GM21381 (cell line): Measurements from ENCODE around the gene MOCS1.
"Not testable (repeated sequence)": the region's sequence is repeated elsewhere in the genome, so short reads cannot be mapped to it uniquely, and the experiment has no call there.

Experiments used
- ATAC-seq: cut with Tn5 transposase; IDR thresholded peaks from one replicate; pipeline ENCODE4 v1.9.1; 2021; ENCODE audit warnings: mild to moderate bottlenecking, moderate library complexity; ENCODE audit not compliant: unreplicated experiment

The MOCS1 gene

DNA sequence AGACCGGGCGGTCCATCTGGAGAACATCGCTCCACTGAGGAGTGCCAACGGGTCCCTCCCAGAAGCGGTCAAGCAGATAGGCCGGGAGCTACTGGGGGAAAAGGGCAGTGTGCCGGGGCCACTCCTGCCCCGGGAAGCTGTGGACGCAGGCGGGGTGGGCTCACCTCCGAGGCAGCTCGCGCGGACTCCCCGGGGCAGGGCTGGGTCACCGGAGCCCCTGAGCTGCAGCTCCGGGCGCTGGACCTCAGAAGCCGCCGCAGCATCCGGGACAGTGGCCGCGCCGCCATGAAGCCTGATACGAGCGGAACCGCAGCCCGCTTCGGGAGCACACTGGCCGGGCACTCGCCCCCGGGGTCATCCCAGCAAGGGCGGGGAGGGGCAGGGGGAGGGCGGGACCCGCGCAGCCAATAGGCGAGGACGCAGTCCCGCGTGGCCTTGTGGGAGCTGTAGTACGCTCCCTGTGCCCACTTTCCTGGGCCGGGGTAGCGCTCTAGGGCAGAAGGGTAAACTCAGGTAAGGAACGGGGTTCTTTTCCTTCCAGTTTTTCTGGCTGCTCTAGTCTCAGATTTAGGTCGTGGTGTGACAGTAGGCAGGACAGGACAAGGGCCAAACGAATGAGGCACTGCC, at the start of gene MOCS1:
MOCS1 (minus strand) TSS at position 332 of the 627 bp plus-strand sequence; CDS start at position 287, 45 bp downstream.
- ATAC-seq, result no peak

- ATAC-seq, result no peak
Observed at GRCh38 chr6:39984051-39984450, 49.8 kb upstream of the MOCS1 start.

- no peak for ATAC-seq
Observed at GRCh38 chr6:39983193-39983592, 48.9 kb upstream of the MOCS1 start.

DNA sequence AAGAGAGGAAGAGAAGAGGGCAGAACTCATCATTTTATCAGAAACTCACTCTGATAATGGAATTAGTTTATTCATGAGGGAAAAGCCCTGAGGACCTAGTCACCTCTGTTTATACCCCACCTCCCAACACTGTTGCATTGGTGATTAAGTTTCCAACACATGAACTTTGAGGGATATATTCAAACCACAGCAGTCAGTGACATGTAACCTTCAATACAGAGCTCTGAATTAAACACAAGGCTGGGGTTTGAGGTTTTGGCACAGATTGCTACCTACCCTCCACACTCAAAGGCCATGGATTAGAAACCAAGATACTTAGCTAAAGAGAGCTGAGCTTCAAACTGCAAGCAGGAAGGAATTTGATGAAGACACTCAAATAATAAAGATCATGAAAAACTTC, 48.5 kb upstream of the MOCS1 start:
- ATAC-seq, result no peak

GRCh38 chr6:39980839-39981580, 46.7 kb upstream of the MOCS1 start:
- no peak for ATAC-seq

DNA sequence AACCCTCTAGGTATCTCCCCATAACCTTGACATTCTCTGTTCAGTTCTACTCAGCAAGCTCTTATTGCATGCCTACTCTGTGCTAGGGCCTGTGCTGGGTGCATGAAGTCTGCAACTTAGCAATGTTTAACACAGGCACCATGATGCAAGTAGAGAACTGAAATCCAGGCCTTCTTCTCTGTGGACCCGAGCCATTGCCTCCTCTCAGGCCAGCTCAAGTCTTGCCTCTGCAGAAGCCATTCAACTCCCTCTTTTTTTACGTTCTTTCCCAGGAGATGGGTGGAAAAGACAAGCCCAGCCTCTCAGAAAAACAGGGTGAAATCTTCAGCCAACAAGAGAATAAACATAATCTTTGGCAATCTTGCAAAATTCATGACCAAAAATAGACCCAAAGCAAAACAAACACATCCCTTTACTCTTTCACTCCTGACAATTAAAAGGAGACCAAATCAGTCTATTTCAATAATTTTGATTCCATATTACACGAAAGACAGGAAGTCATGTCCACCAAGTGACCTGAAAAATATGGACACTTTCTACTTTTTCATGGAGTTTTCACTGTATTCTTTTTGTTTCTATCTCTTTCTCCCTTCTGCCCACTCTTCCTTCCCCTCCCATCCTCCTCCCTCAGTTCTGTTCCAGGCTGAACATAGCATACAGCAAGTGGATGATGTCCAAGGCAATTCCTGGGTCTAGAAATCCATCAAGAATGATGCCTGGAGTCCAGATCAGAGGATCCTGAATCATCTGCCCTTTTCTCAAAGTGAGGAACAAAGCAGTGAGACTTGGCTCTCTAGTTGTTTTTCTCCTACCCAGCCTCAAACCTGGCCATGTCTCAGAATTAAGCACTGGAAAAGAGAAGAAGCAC, 45.4 kb upstream of the MOCS1 start:
- ATAC-seq, result no peak

DNA sequence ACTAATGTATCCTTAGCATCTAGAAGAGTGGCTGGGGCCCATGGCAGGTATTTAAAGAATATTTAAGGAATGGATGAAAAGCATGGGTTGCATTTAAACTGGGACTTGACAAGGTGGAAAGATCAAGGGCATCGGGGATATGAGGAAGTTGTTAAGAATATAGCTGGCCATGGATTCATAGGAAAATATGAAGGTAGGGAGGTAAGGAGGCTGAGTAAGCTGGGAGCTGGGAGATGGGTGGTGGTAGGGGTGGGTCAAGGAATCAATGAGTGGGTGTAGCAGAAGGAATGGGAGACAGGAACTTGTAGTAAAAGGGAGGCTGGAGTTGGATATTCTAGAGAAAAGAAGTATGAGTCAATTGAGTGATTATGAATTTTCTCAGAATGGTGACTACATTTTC, 44.0 kb upstream of the MOCS1 start:
- ATAC-seq, result no peak

- ATAC-seq, result no peak
Observed at GRCh38 chr6:39973661-39974060, 39.4 kb upstream of the MOCS1 start.

DNA sequence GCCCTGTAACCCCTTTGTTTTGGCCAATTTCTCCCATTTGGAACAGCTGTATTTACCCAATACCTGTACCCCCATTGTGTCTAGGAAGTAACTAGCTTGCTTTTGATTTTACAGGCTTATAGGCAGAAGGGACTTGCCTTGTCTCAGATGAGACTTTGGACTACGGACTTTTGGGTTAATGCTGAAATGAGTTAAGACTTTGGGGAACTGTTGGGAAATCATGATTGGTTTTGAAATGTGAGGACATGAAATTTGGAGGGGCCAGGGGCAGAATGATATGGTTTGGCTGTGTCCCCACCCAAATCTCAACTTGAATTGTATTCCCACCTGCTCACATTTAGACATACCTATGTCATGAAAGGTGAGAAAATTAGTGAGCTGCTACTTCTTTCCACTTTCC, 38.5 kb upstream of the MOCS1 start:
- ATAC-seq, result not testable (repeated sequence)

GRCh38 chr6:39971131-39971530, 36.9 kb upstream of the MOCS1 start:
- not testable (repeated sequence) for ATAC-seq

DNA sequence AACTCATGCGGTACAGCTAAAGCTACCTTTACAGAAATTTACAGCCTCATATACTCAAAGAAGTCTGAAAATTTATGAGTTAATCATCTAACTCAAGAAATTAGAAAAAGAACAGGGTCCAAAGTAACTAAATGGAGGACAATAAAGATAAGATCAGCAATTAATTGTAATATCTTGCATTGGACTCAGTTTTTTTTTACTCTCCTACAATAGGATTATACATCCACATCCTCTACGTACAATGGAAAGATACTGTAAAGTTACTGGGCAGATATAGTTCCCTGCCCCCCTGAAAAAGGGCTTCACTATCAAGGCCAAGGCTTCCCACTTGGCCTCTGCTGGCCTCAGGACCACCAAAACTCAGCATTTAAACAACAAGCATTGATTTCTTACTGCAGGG, 31.5 kb upstream of the MOCS1 start:
- no peak for ATAC-seq

GRCh38 chr6:39964530-39964929, 30.3 kb upstream of the MOCS1 start:
- ATAC-seq, result no peak

DNA sequence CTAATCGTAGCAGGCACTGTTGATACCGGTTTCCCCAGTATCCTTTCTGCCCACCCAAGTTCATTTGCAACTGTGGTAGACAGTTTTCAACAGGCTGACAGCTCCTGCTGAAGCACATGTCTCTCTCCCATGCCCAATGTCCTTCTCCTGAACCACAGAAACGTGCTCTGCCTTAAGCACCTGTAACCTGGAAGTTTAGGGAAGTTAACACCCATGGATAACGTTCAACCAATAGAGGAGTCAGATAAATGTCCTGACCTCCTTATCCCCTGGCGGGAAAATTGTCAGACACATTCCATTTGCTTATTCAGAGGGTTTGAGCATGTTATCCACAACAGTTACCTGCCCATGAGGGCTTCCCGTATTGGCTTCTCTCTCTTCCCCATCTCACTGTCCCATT, 29.8 kb upstream of the MOCS1 start:
- ATAC-seq, result no peak

GRCh38 chr6:39962831-39963230, 28.6 kb upstream of the MOCS1 start:
- ATAC-seq, result no peak

DNA sequence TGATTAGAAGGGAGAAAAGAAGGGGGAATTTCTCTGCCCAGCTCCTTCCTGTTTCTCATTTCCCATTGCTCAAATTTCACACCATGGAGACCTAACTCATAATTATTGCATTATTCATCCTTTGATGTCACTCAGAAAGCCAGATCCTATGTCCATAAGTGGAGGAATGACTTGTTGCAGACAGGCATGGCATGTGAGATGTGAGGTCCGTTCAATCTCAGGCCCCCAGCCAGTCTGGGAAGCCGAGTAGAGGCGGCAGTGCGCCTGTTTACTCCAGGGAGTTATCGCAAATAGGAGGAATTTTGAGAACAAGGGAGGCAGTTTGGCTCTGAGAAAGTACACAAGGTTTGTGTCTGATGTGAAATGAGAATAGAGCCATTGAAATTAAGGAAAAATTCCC, 26.9 kb upstream of the MOCS1 start:
- no peak for ATAC-seq

GRCh38 chr6:39958947-39959346, 24.7 kb upstream of the MOCS1 start:
- ATAC-seq, result no peak

DNA sequence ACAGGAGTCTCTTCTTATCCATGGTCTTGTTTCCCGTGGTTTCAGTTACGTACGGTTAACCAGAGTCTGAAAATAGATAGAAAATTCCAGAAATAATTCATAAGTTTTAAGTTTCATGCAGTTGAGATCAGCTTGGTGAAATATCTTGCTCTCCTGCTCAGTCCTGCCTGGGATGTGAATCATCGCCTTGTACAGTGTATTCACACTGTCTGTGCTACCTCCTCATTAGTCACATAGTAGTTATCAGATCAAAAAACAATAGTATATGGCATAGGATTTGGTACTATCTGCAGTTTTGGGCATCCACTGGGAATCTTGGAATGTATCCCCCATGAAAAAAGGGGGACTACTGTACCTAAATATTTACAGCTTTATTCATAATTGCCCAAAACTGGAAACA, 22.7 kb upstream of the MOCS1 start:
- ATAC-seq, result no peak

GRCh38 chr6:39953076-39953618, 18.9 kb upstream of the MOCS1 start:
- no peak for ATAC-seq

DNA sequence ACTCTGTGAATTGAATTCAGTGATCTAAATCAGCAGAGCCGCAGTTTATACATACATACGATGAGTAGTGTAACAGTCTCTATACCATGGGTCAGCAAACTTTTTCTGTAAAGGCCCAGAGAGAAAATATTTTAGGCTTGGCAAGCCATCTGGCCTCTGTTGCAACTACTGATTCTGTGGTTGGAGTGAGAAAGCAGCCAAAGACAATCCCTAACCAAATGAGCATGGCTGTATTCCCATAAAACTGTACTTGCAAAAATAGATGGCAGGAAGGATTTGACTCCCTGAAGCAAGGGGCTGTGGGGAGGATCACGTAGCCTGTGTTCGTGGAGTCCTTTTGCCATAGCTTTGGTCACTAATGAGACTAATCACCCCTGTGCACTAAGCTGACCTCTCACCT, 17.9 kb upstream of the MOCS1 start:
- no peak for ATAC-seq

- no peak for ATAC-seq
Observed at GRCh38 chr6:39951716-39952115, 17.5 kb upstream of the MOCS1 start.

- no peak for ATAC-seq
Observed at GRCh38 chr6:39951191-39951590, 16.9 kb upstream of the MOCS1 start.
